H7 (cell line): ENCODE results near the gene UMODL1. TPM values are rescaled to one million over a fixed set of nuclear protein-coding genes. Genes with fewer than 3 reads are reported as not detected.
A peak's percentile ranks its signal among the peaks of the same experiment; 100 is the strongest.

Source experiments
- DNase-seq: peaks from one replicate; pipeline ENCODE4 v3.0.0; 2012
- H3K27me3 ChIP-seq: 2 replicates; pipeline ENCODE4 v1.6.0; 2011; ENCODE audit warnings: mild to moderate bottlenecking, low read length; ENCODE audit not compliant: control insufficient read depth, insufficient read depth
- H3K36me3 ChIP-seq: replicated peaks from 2 replicates; pipeline ENCODE4 v1.5.1; 2011; ENCODE audit warnings: low read length; ENCODE audit not compliant: control insufficient read depth, insufficient read depth
- H3K4me3 ChIP-seq: 2 replicates; pipeline ENCODE4 v1.5.1; 2011; ENCODE audit warnings: low read depth, mild to moderate bottlenecking, control low read depth, low read length, moderate library complexity; ENCODE audit not compliant: insufficient read depth
- total RNA-seq: library from RNA; depleted of rRNA; stranded (reverse); fragments of >200 nt; shearing (Covaris generic); gene quantifications from 2 replicates; pipeline ENCODE4 v1.2.3, GENCODE V29; 2014

Gene UMODL1
- total RNA-seq, 1 experiment from 2014 or later, result 0.73 TPM

- no peak for DNase-seq
- H3K27me3 ChIP-seq, result peaks cover 3% of the 10 kb centered on the region; the same call in 1 of the 2 replicates
- H3K4me3 ChIP-seq, result no peak overlapping the region
- H3K36me3 ChIP-seq, result no peaks in the 10 kb centered on the region
Measured at GRCh38 chr21:42088658-42089057, 17.5 kb downstream of the UMODL1 start.

- DNase-seq, result no peak
- peaks cover 3% of the 10 kb centered on the region; the same call in 1 of the 2 replicates for H3K27me3 ChIP-seq
- H3K4me3 ChIP-seq, result no peak overlapping the region
- H3K36me3 ChIP-seq, result no peaks in the 10 kb centered on the region
Measured at GRCh38 chr21:42089093-42089631, 18.0 kb downstream of the UMODL1 start.

GRCh38 chr21:42089665-42090310 is 18.7 kb downstream of the UMODL1 start:
- no peaks in the 10 kb centered on the region for H3K36me3 ChIP-seq
- no peak overlapping the region for H3K4me3 ChIP-seq
- no peak for DNase-seq
- H3K27me3 ChIP-seq, result peaks cover 3% of the 10 kb centered on the region; the same call in 1 of the 2 replicates

- H3K27me3 ChIP-seq, result peaks cover 3% of the 10 kb centered on the region; the same call in 1 of the 2 replicates
- H3K4me3 ChIP-seq, result peak overlapping the region; percentile 18; the same call in 1 of the 2 replicates
- DNase-seq, result peak; percentile 86
Measured at GRCh38 chr21:42091899-42092508, 20.9 kb downstream of the UMODL1 start.

GRCh38 chr21:42092771-42093170 is 21.7 kb downstream of the UMODL1 start:
- Histone ChIP-seq H3K27me3 (peaks cover 3% of the 10 kb centered on the region; the same call in 1 of the 2 replicates), H3K36me3 (no peaks in the 10 kb centered on the region), H3K4me3 (no peak overlapping the region)
- DNase-seq, result peak; percentile 80

More at GRCh38 chr21:42091899-42092508, 20.9 kb downstream of the UMODL1 start:
- no peaks in the 10 kb centered on the region for H3K36me3 ChIP-seq

- no peak overlapping the region for H3K4me3 ChIP-seq
- DNase-seq, result no peak
- H3K27me3 ChIP-seq, result peaks cover 3% of the 10 kb centered on the region; the same call in 1 of the 2 replicates
- no peaks in the 10 kb centered on the region for H3K36me3 ChIP-seq
Measured at GRCh38 chr21:42093186-42093585, 22.1 kb downstream of the UMODL1 start.

- DNase-seq, result no peak
- H3K36me3 ChIP-seq, result no peaks in the 10 kb centered on the region
- no peak overlapping the region for H3K4me3 ChIP-seq
- H3K27me3 ChIP-seq, result peaks cover 3% of the 10 kb centered on the region; the same call in 1 of the 2 replicates
Measured at GRCh38 chr21:42093991-42094421, 22.9 kb downstream of the UMODL1 start.

GRCh38 chr21:42094811-42095210 is 23.7 kb downstream of the UMODL1 start:
- H3K4me3 ChIP-seq, result no peak overlapping the region
- H3K36me3 ChIP-seq, result no peaks in the 10 kb centered on the region
- DNase-seq, result no peak
- peaks cover 3% of the 10 kb centered on the region; the same call in 1 of the 2 replicates for H3K27me3 ChIP-seq

- peaks cover 3% of the 10 kb centered on the region; the same call in 1 of the 2 replicates for H3K27me3 ChIP-seq
- no peaks in the 10 kb centered on the region for H3K36me3 ChIP-seq
- no peak for DNase-seq
- H3K4me3 ChIP-seq, result no peak overlapping the region
Measured at GRCh38 chr21:42095581-42095980, 24.5 kb downstream of the UMODL1 start.

- DNase-seq, result no peak
- H3K36me3 ChIP-seq, result no peaks in the 10 kb centered on the region
Measured at GRCh38 chr21:42096566-42096965, 25.4 kb downstream of the UMODL1 start.

GRCh38 chr21:42097274-42097673 is 26.2 kb downstream of the UMODL1 start:
- Histone ChIP-seq H3K4me3 (no peak overlapping the region), H3K27me3 (no peaks in the 10 kb centered on the region), H3K36me3 (no peaks in the 10 kb centered on the region)
- no peak for DNase-seq

More at GRCh38 chr21:42096566-42096965, 25.4 kb downstream of the UMODL1 start:
- H3K4me3 ChIP-seq, result no peak overlapping the region
- no peaks in the 10 kb centered on the region for H3K27me3 ChIP-seq

GRCh38 chr21:42097860-42098454 is 26.8 kb downstream of the UMODL1 start:
- H3K36me3 ChIP-seq, result no peaks in the 10 kb centered on the region
- no peak for DNase-seq
- no peaks in the 10 kb centered on the region for H3K27me3 ChIP-seq
- no peak overlapping the region for H3K4me3 ChIP-seq

- no peak for DNase-seq
- no peaks in the 10 kb centered on the region for H3K36me3 ChIP-seq
- no peak overlapping the region for H3K4me3 ChIP-seq
- no peaks in the 10 kb centered on the region for H3K27me3 ChIP-seq
Measured at GRCh38 chr21:42098957-42099505, 27.9 kb downstream of the UMODL1 start.

- Histone ChIP-seq H3K4me3 (no peak overlapping the region), H3K36me3 (no peaks in the 10 kb centered on the region), H3K27me3 (no peaks in the 10 kb centered on the region)
- no peak for DNase-seq
Measured at GRCh38 chr21:42101246-42101645, 30.1 kb downstream of the UMODL1 start.
